IPS-15b (cell line): Measurements from ENCODE around the gene GTSE1.
A peak's percentile ranks its signal among the peaks of the same experiment; 100 is the strongest.
"Not testable (repeated sequence)": the region's sequence is repeated elsewhere in the genome, so short reads cannot be mapped to it uniquely, and the experiment has no call there.

Source experiments
- H3K27me3 ChIP-seq: one replicate; pipeline ENCODE4 v1.6.1; 2013; ENCODE audit warnings: low read length; ENCODE audit not compliant: control insufficient read depth, insufficient read depth
- H3K36me3 ChIP-seq: one replicate; pipeline ENCODE4 v1.6.1; 2013; ENCODE audit warnings: low read length; ENCODE audit not compliant: control insufficient read depth, insufficient read depth
- H3K4me1 ChIP-seq: one replicate; pipeline ENCODE4 v1.6.1; 2013; ENCODE audit warnings: mild to moderate bottlenecking, low read length; ENCODE audit not compliant: control insufficient read depth, insufficient read depth
- H3K4me3 ChIP-seq: one replicate; pipeline ENCODE4 v1.5.1; 2013; ENCODE audit warnings: low read depth, low read length
- H3K9ac ChIP-seq: one replicate; pipeline ENCODE4 v1.6.1; 2013; ENCODE audit warnings: low read depth, mild to moderate bottlenecking, low read length
- H3K9me3 ChIP-seq: one replicate; pipeline ENCODE4 v1.6.1; 2013; ENCODE audit warnings: mild to moderate bottlenecking, low read length; ENCODE audit not compliant: control insufficient read depth, insufficient read depth

The GTSE1 gene

DNA sequence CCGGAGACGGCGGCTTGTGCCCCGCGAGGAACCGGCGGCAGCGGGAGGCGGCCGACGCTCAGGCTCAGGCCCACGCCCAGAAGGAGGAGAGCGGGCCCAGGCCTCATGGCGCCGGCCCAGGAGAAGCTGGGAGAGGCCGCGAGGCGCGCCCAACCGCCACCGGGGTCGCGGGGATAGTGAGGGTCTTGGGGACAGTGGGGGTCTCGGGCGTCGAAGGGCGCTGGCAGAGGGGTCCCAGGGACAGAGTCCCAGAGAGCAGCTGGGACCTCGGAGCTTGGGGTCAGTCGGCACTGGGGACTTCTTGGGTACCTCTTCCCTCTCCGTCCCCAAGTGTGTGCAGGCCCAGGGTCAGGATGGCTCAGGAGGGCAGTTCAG is 33.5 kb upstream of the GTSE1 start, which contains the start of gene PKDREJ:
Gene PKDREJ, minus strand, starts transcription at position 128 of the 375 bp plus-strand sequence. Its CDS starts 21 bp downstream, at position 107.
- H3K9ac ChIP-seq, result no peak within 1 kb of the TSS
- no peaks in the 10 kb centered on the region for H3K4me1 ChIP-seq
- peaks cover 50% of the 10 kb centered on the region for H3K27me3 ChIP-seq
- peak within 1 kb of the TSS; percentile 26 for H3K4me3 ChIP-seq
- H3K9me3 ChIP-seq, result no peaks in the 10 kb centered on the region
- H3K36me3 ChIP-seq, result no peaks in the 10 kb centered on the region

DNA sequence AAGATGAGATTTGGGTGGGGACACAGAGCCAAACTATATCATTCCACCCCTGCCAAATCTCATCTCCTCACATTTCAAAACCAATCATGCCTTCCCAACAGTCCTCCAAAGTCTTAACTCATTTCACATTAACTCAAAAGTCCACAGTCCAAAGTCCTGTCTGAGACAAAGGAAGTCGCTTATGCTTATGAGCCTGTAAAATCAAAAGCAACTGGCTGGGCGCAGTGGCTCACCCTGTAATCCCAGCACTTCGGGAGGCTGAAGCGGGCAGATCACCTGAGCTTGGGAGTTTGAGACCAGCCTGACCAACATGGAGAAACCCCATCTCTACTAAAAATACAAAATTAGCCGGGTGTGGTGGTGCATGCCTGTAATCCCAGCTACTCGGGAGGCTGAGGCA is 32.1 kb upstream of the GTSE1 start:
- H3K9ac ChIP-seq, H3K36me3 ChIP-seq, H3K4me3 ChIP-seq, H3K9me3 ChIP-seq, H3K4me1 ChIP-seq: not testable (repeated sequence)
- peaks cover 42% of the 10 kb centered on the region for H3K27me3 ChIP-seq

DNA sequence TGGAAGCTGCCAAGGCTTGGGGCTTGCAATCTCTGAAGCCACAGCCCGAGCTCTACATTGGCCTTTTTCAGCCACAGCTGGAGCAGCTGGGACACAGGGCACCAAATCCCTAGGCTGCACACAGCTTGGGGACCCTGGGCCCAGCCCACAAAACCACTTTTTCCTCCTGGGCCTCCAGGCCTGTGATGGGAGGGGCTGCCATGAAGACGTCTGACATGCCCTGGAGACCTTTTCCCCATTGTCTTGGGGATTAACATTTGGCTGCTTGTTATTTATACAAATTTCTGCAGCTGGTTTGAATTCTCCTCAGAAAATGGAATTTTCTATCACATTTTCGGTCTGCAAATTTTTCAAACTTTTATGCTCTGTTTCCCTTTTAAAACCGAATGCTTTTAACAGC is 31.0 kb upstream of the GTSE1 start:
- H3K9ac ChIP-seq, result not testable (repeated sequence)

DNA sequence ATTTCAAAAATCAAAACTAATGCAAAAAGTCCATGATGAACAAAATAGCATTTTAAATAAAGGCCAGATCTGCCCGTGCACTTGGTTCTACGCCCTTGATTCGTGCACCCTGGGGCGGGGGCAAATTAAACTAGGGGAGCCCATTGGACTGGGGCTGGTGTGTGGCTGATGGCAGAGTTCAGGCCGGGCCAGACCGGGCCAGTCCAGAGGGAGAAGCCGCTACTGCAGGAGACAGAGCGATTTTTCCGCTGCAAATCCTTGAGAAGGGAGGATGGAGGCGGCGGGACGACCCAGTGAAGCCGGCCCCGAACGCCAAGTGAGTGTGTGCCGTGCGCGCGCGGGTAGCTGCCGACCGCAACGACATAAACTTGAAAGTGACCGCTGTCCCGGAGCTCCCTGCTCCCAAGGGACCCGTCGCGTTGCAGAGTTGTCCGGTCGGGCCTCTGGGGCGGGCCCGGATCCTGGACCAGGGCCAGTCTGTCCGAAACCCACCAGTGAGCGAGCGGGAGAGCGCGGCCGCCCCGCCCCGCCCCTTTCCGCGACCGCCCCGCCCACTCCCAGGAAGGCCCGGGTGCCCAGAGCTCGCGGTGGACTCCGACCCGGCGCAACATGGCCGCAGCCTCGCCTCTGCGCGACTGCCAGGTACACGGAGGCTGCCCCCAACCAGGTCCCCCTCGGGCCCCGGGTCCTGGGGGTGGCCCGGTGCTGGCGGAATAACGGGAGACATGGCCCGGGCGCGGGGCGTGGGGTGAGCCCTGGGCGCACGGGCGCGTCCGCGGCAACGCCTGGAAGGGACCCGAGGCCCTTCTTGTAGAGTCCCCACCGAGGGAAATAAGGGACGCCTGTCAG is 29.0 kb upstream of the GTSE1 start, which contains the start of gene TTC38:
Gene TTC38, plus strand, starts transcription at position 578 of the 849 bp plus-strand sequence. Its CDS starts 32 bp downstream, at position 610.
- H3K9ac ChIP-seq, result peak within 1 kb of the TSS; percentile 54
- H3K4me3 ChIP-seq, result peak within 1 kb of the TSS; percentile 67

More for the DNA sequence above, 31.0 kb upstream of the GTSE1 start:
- peaks cover 33% of the 10 kb centered on the region for H3K27me3 ChIP-seq
- not testable (repeated sequence) for H3K36me3 ChIP-seq, H3K9me3 ChIP-seq, H3K4me3 ChIP-seq, H3K4me1 ChIP-seq

DNA sequence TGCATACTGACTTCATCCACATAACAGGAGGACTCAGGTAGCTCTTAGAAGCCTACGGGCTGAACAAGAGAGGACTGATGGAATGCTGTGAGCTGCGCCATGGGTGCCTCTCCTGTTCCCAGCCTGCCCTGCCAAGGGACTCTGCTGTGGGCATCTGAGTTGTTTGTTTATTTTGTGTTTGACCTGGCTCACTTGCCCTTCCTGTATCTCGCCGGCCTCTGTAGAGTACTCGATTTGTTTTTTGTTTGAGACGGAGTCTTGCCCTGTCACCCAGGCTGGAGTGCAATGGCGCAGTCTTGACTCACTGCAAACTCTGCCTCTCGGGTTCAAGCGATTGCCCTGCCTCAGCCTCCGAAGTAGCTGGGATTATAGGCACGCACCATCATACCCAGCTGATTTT is 27.1 kb upstream of the GTSE1 start:
- Histone ChIP-seq H3K4me3 (no peak overlapping the region), H3K27me3 (peaks cover 4% of the 10 kb centered on the region), H3K4me1 (no peaks in the 10 kb centered on the region), H3K9me3 (no peaks in the 10 kb centered on the region), H3K36me3 (peaks cover 11% of the 10 kb centered on the region), H3K9ac (no peak overlapping the region)

More for the DNA sequence above, 29.0 kb upstream of the GTSE1 start, which contains the start of gene TTC38:
- Histone ChIP-seq H3K27me3 (peaks cover 15% of the 10 kb centered on the region), H3K36me3 (no peaks in the 10 kb centered on the region), H3K4me1 (no peaks in the 10 kb centered on the region), H3K9me3 (no peaks in the 10 kb centered on the region)

DNA sequence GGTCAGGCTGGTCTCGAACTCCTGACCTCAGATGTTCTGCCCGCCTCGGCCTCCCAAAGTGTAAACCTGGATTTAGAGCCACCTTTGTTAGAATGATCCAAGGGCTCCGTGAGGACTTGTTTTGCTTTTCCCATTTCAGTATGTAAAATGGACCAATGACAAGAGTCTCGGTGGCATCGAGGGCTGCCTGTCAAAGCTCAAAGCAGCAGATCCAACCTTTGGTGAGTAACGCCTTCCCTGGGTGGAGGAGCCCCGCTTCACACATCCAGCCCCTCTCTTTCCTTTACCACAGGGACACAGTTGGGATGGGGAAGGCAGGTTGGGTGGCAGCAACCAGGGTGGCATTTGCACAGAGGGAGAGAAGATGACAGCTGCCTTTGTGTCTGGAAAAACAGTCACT is 24.5 kb upstream of the GTSE1 start:
- H3K36me3 ChIP-seq, result peaks cover 11% of the 10 kb centered on the region
- no peaks in the 10 kb centered on the region for H3K4me1 ChIP-seq
- no peaks in the 10 kb centered on the region for H3K27me3 ChIP-seq
- no peak overlapping the region for H3K9ac ChIP-seq
- no peaks in the 10 kb centered on the region for H3K9me3 ChIP-seq
- H3K4me3 ChIP-seq, result no peak overlapping the region

DNA sequence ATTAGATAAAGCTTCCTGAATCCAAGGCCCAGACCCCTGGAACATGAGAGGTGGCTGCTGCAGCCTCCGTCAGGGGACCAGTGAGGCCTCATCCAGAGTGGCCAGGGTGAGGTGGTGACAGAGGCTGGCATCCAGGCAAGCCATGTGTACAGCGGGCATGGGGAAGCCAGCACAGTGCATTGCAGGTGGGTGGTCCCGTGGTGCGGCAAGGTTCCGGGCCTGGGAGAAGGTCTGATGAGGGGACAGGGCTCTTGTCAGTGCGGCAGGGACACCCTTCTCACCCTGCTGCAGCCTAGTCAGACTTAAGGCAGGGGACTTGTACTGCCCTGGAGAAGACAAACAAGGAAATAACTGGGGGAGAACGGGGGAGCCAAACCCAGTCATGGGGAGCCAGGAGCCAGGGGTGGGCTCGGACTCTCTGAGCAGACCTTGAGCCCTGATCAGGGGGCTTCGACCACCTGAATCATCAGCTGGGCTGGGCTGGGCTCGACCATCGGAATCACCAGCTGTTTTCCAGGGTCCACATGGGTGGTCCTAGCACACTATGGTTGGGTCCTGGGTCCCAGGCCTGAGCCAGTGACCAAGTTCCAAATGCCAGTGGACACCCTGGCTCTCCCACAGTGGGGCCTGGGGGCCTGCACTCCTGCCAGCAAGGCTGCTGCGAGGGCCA is 23.8 kb upstream of the GTSE1 start:
- H3K4me1 ChIP-seq, result no peaks in the 10 kb centered on the region
- no peaks in the 10 kb centered on the region for H3K27me3 ChIP-seq
- peaks cover 11% of the 10 kb centered on the region for H3K36me3 ChIP-seq
- no peaks in the 10 kb centered on the region for H3K9me3 ChIP-seq
- no peak overlapping the region for H3K9ac ChIP-seq
- no peak overlapping the region for H3K4me3 ChIP-seq

DNA sequence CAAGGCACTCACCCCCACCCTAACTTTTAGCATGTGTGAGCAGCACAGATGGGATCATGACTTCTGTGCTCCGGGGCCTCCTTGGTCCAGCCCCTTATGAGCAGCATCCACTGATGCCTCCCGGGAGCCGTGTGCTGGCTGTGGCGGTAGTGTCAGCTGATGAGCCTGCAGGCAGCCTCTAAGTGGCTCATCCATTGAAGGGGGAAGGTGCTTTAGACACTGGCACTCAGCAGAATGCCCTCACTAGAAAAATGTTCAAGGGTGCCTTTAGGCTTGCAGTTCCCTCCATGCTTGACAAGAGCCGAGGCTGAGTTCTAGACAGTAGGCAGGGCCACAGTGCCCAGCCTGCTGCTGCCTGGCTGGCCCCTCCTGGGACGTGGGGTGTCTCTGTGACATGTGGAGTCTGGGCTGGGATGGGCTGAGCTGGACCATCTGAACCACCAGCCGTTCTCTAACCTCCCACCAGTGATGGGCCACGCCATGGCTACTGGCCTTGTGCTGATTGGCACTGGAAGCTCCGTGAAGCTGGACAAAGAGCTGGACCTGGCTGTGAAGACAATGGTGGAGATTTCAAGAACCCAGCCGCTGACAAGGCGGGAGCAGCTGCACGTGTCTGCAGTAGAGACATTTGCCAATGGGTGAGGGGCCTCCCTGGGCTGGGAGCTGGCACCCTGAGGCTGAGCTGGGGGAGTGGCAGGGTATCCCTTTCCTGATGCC is 23.1 kb upstream of the GTSE1 start:
- no peak overlapping the region for H3K9ac ChIP-seq
- H3K4me1 ChIP-seq, result no peaks in the 10 kb centered on the region
- H3K9me3 ChIP-seq, result no peaks in the 10 kb centered on the region
- H3K4me3 ChIP-seq, result no peak overlapping the region
- no peaks in the 10 kb centered on the region for H3K27me3 ChIP-seq
- peaks cover 14% of the 10 kb centered on the region for H3K36me3 ChIP-seq

DNA sequence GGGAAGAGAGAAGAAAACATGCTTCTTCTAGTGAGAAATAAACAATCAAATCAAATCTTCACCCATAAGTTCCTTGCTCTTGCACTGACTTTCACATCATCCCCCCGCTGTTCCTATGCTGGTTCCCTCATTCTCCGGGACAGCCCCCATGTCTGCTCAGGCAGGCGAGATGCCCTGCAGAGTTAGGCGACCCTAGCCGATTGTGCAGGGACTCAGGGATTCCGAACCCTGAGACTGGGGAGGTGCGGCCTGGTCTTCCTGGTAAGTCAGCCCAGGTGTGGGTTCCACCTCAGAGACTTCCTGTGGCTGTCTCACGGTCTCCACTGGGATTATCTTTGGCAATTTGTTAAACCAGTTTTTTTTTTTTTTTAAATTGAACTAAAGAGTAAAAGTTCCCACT is 22.3 kb upstream of the GTSE1 start:
- peaks cover 17% of the 10 kb centered on the region for H3K36me3 ChIP-seq
- H3K27me3 ChIP-seq, result no peaks in the 10 kb centered on the region
- no peaks in the 10 kb centered on the region for H3K9me3 ChIP-seq
- H3K4me1 ChIP-seq, result no peaks in the 10 kb centered on the region
- H3K4me3 ChIP-seq, result no peak overlapping the region
- no peak overlapping the region for H3K9ac ChIP-seq

DNA sequence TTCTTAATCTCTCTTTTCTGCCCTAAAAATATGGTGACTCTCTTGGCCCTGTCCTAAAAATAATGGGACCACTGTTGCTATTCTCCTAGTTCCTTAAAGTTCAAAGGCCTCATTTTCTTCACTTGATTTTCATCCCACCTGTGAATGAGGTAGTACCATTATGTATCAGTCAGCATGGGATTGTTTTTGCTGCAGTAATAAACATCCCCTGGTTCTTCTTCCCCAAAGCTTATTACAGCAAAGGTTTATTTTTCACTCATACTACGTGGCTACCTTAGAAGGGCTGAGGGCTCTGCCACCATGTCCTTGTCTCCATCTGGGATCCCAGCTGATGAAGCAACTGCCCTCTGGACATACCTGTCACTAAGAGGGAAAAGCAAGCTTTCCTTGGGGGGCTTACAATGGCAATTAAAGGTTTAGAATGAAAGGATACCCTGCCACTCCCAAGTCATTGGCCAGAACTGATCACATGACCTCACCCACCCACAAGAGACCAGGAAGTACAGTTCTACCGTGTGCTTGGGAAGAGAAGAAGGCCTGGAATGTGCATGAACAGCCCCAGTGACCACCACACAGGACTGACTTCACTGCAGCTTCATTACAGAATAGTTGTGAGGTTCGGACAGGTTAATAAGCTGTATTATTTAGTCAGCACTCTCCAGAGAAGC is 21.1 kb upstream of the GTSE1 start:
- Histone ChIP-seq H3K27me3 (no peaks in the 10 kb centered on the region), H3K4me3 (no peak overlapping the region), H3K9me3 (no peaks in the 10 kb centered on the region), H3K36me3 (peaks cover 20% of the 10 kb centered on the region), H3K9ac (no peak overlapping the region), H3K4me1 (no peaks in the 10 kb centered on the region)

DNA sequence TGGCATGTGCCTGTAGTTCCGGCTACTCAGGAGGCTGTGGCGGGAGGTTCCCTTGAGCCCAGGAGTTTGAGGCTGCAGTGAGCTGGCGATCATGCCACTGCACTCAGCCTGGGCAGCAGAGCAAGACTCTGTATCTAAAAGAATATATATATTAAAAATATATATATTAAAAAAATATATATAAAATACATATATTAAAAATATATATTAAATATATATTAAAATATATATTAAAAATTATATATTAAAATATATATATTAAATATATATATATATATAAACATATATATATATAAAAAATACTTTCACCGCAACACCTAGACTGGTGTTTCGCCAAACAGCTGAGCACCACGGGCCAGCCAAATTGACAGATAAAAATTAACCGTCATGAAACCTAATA is 20.1 kb upstream of the GTSE1 start:
- H3K27me3 ChIP-seq, result no peaks in the 10 kb centered on the region
- no peak overlapping the region for H3K4me3 ChIP-seq
- H3K36me3 ChIP-seq, result peaks cover 20% of the 10 kb centered on the region
- no peaks in the 10 kb centered on the region for H3K4me1 ChIP-seq
- no peak overlapping the region for H3K9ac ChIP-seq
- H3K9me3 ChIP-seq, result no peaks in the 10 kb centered on the region
